ENCODE data around the gene COX7A2L.

The COX7A2L gene

DNA sequence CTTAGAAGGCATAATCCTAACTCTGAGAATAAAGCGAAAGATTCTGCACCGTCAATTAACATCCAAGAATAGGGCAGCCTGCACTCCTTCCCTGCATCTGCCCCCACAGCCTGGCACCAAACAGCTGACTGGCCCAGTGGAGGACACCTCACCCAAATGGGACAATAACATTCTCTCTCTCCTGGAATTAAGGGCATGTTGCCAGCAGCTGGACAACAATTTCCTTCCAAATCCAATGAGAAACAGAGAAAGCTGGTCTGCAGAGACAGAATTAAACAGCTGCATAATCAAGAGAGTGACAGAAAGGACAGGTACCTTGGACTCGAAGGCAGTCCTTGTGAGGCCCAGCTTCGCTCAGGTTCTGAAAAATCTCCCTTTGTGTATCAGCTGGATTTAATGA lies 15.0 kb downstream of the COX7A2L start:
- no peak for DNase-seq (ENCODE audit: low read depth)
- H3K4me3 ChIP-seq (ENCODE audit: control insufficient read depth, low read depth, low read length), result no peak overlapping the region
- TF ChIP-seq, protein P1, sequence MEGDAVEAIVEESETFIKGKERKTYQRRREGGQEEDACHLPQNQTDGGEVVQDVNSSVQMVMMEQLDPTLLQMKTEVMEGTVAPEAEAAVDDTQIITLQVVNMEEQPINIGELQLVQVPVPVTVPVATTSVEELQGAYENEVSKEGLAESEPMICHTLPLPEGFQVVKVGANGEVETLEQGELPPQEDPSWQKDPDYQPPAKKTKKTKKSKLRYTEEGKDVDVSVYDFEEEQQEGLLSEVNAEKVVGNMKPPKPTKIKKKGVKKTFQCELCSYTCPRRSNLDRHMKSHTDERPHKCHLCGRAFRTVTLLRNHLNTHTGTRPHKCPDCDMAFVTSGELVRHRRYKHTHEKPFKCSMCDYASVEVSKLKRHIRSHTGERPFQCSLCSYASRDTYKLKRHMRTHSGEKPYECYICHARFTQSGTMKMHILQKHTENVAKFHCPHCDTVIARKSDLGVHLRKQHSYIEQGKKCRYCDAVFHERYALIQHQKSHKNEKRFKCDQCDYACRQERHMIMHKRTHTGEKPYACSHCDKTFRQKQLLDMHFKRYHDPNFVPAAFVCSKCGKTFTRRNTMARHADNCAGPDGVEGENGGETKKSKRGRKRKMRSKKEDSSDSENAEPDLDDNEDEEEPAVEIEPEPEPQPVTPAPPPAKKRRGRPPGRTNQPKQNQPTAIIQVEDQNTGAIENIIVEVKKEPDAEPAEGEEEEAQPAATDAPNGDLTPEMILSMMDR (conservative IDR thresholded peaks at IDR 0.05; ENCODE audit: control insufficient read depth, insufficient read depth, low read depth, low read length), result no peak

DNA sequence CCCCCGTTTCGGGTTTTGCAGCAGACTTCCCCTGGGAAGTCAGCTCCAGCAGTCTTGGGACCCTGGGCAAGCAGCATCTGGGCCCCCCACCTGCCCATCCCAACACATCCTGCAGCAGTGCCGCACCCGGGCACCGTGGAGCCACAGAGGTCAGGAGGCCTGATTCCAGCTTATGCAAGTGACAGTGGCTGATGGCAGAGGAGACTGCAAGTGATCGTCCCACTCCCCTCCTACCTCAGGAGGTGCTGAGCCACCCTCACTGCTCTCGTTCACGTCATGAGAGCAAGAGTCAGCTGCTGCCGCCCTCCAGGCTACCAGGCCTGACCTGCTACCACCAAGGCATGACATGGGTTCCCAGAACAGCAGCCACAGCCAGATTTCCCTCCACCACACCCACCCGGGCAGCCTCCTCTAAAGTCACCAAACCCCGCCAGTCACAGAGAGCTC lies 18.2 kb downstream of the COX7A2L start:
- H3K4me3 ChIP-seq (ENCODE audit: control insufficient read depth, low read depth, low read length), result no peak overlapping the region
- TF ChIP-seq, protein P1 (conservative IDR thresholded peaks at IDR 0.05; ENCODE audit: control insufficient read depth, insufficient read depth, low read depth, low read length), result no peak
- no peak for DNase-seq (ENCODE audit: low read depth)

DNA sequence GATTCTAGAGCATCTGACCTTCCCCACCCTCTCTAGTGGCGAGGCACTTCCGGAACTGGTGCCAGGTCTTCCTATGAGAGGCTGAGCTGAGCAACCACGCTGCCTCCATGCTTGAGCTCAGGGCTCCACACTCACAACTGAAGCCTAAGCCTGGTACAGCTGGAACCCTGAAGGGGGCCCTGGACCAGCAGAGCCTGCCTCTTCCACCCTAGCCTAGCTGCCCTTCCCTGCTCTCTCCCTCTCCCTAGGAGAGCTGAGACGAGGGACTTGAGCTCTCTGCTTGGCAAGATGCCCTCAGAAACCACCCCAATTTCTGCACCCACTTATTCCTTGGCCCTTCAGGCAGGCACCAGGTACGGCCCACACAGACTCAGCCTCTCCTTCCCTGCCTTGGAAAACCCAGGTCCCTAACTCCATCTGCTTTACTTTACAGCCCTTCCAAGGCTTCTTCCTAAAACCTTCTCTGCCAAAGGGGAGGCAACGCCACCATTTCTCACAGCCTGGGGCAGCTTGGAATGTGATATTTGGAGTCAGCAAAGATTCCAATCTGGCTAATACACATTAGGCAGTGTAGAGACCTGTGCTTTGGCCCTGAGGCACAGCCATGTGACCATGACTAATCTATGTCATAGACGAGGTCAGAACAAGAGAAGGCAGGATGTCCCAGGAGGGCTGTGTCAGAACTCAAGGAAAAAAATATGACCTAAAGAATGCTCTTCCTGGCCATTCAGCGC lies 18.8 kb downstream of the COX7A2L start:
- H3K4me3 ChIP-seq (ENCODE audit: control insufficient read depth, low read depth, low read length), result no peak overlapping the region
- TF ChIP-seq, protein P1 (conservative IDR thresholded peaks at IDR 0.05; ENCODE audit: control insufficient read depth, insufficient read depth, low read depth, low read length), result no peak
- peak; percentile 97 for DNase-seq (ENCODE audit: low read depth)

DNA sequence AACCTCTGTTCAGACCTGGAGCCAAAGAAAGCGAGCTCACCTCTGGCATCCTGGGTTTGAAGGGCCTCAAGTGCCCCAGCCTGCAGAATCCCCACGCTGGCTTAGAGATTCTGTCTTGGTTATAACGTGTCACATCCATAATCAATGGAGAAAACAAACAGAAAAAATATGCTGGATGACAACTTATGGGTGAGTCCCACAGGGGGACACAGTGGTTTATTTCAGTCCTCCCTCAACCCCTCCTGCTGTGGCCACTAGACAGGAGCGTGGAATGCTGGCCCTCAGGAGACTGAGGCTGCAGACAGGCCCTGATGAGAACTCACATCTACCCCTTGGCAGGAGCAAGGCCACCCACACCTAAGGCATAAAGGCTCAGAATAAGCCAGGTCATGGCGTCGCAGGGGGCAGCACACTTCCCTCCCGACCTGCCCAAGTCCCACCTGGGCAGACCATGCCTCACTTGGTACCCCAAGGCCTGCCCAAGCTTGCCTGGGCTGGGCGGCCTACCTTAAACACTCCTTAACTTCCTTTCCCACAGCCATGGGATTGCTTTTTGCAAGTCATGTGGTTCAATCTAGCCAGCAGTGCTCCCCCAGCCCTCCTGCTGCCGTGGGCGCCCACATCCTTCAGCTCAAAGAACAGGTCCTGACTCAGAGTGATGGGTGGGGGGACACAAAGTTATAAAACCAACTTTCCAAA lies 19.9 kb downstream of the COX7A2L start:
- DNase-seq (ENCODE audit: low read depth), result no peak
- H3K4me3 ChIP-seq (ENCODE audit: control insufficient read depth, low read depth, low read length), result no peak overlapping the region
- TF ChIP-seq, protein P1 (conservative IDR thresholded peaks at IDR 0.05; ENCODE audit: control insufficient read depth, insufficient read depth, low read depth, low read length), result no peak

DNA sequence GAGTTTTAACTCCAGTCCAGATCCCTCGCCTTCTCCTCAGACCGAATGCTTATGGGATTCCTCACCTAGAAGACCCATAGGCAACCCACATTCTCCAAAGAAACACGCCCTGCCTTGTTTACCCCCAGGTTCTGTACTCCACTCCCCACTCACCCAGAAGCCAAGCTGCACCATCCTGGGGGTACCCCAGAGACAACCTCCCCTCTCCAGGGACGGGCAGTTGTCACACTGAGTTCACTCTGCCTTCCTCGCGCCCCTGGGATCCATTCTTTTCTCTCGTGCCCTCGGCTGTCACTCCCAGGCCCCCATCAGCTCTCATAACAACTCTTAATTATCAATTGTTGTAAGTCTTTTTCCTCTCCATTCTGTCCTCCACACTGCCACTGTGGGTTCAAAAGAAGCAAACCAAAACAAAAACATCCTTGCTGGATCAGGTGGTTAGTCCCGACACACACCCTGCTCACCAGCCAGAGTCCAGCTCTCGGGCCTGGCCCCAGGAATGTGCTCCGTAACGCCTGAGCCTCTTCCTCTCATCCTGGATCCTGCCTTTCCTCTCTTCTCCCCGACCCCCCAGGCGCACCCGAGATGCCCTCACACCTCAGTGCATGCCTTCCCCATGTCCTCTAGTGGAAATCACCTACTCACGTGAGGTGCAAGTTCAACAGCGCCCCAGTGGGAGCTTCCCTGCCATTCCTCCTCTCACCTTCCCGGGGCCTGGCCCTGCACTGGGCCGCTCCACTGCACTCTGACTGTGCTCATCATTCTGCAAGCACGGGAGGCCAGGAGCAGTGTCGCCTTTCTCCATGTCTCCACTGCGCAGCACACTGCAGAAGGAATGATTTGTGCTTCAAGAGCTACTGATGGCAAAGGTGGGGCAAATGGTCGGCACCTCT lies 20.7 kb downstream of the COX7A2L start:
- no peak for DNase-seq (ENCODE audit: low read depth)
- TF ChIP-seq, protein P1 (conservative IDR thresholded peaks at IDR 0.05; ENCODE audit: control insufficient read depth, insufficient read depth, low read depth, low read length), result no peak
- no peak overlapping the region for H3K4me3 ChIP-seq (ENCODE audit: control insufficient read depth, low read depth, low read length)

DNA sequence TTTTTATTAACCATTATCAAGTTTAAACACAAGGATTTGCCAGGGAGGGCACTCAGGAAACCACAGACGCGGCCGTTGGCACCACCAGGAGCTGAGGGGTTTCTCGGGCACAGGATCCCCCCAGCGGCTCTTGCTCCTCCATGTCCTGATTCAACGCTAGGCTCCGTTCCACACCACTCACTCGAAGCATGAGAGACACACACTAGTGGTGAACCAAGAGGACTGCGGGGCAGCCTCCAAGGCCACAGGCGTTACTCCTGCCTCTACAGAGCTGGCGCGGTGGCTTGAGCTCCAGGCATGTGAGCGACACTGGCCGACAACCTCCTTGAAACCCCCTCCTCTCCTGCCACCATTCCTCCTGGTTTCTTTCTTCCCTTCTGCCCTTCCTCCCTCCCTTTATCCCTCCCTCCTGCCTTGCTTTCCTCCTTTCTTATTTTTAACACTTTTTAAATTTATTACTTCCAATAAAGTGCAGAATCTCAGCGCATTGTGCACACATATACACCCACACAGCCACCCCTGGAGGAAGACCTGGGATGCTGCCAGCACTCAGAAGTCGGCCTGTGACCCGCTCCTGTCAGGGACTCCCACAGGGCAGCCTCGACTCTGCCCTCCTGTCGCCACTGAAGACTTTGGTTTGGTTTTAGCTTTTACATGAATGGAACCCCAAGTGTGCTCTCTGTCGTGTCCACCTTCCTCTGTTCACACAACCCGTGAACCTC lies 21.7 kb downstream of the COX7A2L start:
- TF ChIP-seq, protein P1 (conservative IDR thresholded peaks at IDR 0.05; ENCODE audit: control insufficient read depth, insufficient read depth, low read depth, low read length), result no peak
- no peak overlapping the region for H3K4me3 ChIP-seq (ENCODE audit: control insufficient read depth, low read depth, low read length)
- DNase-seq (ENCODE audit: low read depth), result no peak

All from fibroblast of mammary gland (primary cell).